ENCODE results near the gene SV2C. TPM values are rescaled to one million over a fixed set of nuclear protein-coding genes. Genes with fewer than 3 reads are reported as not detected.

SV2C gene
- total RNA-seq, 4 donors from 2014 or later, result 0.06 to 0.36 (median 0.13) TPM

- TF ChIP-seq, protein P1, sequence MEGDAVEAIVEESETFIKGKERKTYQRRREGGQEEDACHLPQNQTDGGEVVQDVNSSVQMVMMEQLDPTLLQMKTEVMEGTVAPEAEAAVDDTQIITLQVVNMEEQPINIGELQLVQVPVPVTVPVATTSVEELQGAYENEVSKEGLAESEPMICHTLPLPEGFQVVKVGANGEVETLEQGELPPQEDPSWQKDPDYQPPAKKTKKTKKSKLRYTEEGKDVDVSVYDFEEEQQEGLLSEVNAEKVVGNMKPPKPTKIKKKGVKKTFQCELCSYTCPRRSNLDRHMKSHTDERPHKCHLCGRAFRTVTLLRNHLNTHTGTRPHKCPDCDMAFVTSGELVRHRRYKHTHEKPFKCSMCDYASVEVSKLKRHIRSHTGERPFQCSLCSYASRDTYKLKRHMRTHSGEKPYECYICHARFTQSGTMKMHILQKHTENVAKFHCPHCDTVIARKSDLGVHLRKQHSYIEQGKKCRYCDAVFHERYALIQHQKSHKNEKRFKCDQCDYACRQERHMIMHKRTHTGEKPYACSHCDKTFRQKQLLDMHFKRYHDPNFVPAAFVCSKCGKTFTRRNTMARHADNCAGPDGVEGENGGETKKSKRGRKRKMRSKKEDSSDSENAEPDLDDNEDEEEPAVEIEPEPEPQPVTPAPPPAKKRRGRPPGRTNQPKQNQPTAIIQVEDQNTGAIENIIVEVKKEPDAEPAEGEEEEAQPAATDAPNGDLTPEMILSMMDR (IDR thresholded peaks at IDR 0.05), result no peak
- ATAC-seq (ENCODE audit: low FRiP score) (no peak), DNase-seq (ENCODE audit: low spot score) (no peak)
Observed at GRCh38 chr5:76134003-76134402, 50.8 kb downstream of the SV2C start.

GRCh38 chr5:76134646-76135045, 51.5 kb downstream of the SV2C start:
- DNase-seq (ENCODE audit: low spot score) (no peak), ATAC-seq (ENCODE audit: low FRiP score) (no peak)
- TF ChIP-seq, protein P1 (IDR thresholded peaks at IDR 0.05), result no peak

DNA sequence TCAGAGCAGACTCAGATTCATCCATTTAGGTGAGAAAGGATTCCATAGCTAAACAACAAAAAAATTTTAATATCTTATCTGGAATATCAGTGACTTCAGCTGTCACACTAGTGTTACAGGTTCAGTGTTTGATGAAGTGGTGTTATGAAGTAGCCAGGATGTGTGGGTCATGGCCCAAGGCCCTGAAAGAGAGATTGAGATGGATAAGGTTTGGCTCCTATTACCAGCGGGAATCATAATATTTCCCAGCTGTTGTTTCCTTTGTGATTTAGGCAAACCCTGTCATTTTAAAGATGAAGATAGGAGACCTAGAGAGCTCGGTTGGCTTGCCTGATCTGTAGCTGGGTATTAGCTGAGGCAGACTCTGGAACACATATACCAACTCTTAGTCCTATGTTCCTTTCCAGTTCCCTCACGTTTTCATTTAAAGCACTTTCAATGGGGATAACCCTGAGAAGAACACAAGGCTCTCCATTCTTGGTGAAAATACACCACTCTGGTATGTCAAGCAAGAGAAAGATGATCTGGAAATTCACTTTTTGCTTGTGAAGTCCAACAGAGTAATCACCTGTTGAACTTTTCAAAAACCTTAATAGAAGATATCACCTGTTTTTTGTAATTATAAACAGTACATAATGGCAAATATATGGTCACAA, 54.8 kb downstream of the SV2C start:
- DNase-seq (ENCODE audit: low spot score) (no peak), ATAC-seq (ENCODE audit: low FRiP score) (no peak)
- TF ChIP-seq, protein P1 (IDR thresholded peaks at IDR 0.05), result no peak

GRCh38 chr5:76143884-76144283, 60.7 kb downstream of the SV2C start:
- TF ChIP-seq, protein P1 (IDR thresholded peaks at IDR 0.05), result no peak
- ATAC-seq (ENCODE audit: low FRiP score) (no peak), DNase-seq (ENCODE audit: low spot score) (no peak)

DNA sequence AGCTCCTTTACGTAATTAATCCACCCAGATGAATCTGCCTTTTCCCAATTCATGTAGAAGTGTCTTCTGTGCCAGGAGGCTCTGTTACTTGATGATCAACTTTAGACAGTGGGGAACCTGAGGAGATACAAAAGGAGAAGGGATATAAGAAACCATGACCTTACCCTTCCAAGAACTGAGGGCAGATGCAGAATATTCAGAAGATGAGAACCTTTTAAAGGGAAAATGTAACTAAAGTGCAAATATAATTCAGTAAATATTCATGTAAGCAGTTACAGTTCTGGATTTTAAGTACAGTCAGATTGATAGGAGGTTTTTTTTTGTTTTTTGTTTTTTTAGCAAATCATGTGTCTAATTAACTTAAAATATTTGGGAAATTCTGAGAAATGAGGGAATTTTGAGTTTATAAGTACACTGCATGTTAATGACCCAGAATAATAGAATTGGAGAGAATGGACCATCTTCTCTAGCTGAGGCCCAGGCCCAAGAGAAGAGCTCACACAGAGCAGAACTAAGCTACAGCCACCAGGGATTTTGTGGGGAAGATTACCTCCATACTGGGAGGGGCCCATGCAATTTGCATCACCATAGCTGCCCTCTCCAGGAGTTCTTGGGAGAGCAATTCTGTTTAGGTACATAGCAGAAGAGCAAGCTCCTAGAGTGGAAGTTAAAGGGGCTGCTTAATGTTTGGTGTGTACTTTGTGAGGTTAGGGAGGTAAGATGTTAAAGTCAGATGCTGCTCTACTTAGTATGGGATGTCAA, 61.5 kb downstream of the SV2C start:
- DNase-seq (ENCODE audit: low spot score) (no peak), ATAC-seq (ENCODE audit: low FRiP score) (no peak)
- TF ChIP-seq, protein P1 (IDR thresholded peaks at IDR 0.05), result no peak

DNA sequence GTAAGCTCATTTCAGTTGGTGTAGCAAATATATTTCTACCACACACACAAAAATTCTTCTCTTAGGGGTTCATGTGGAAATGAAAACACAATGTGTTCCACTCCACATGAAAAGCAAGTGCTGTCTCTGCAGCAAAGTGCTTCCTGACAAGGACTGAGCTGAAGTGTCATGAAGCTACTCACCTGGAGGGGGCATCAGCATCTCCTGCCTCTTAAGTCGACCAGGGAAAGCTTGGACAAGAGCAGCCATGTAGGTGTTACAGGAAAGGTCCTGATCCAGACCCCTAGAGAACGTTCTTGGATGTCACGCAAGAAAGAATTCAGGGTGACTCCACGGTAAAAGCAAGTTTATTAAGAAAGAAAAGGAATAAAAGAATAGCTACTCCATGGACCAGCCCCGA, 62.8 kb downstream of the SV2C start:
- TF ChIP-seq, protein P1 (IDR thresholded peaks at IDR 0.05), result no peak
- no peak for ATAC-seq (ENCODE audit: low FRiP score)
- no peak for DNase-seq (ENCODE audit: low spot score)

GRCh38 chr5:76149636-76150035, 66.5 kb downstream of the SV2C start:
- TF ChIP-seq, protein P1 (IDR thresholded peaks at IDR 0.05), result no peak
- ATAC-seq (ENCODE audit: low FRiP score) (no peak), DNase-seq (ENCODE audit: low spot score) (no peak)
